MM.1S (cell line): ENCODE results near the gene GPAT3.

Experiments used
- DNase-seq: peaks from one replicate; pipeline ENCODE4 v3.0.0-alpha.2; 2015
- H2AFZ ChIP-seq: fragments of 300-600 bp; sonication (generic); 2 replicates; pipeline ENCODE4 v1.6.0; 2016; ENCODE audit warnings: antibody characterized with exemption, low read length
- H3F3A ChIP-seq: fragments of 300-600 bp; sonication (generic); 2 replicates; pipeline ENCODE4 v1.6.1; 2016; ENCODE audit warnings: mild to moderate bottlenecking, antibody characterized with exemption, low read length, moderate library complexity, mixed read lengths; ENCODE audit not compliant: insufficient read depth
- H3K27ac ChIP-seq: fragments of 300-600 bp; sonication (generic); 2 replicates; pipeline ENCODE4 v1.5.1; 2016; ENCODE audit warnings: mild to moderate bottlenecking, low read length
- H3K27me3 ChIP-seq: fragments of 300-600 bp; sonication (generic); replicated peaks from 2 replicates; pipeline ENCODE4 v1.6.0; 2016; ENCODE audit warnings: low read length; ENCODE audit not compliant: insufficient read depth
- H3K36me3 ChIP-seq: fragments of 300-600 bp; sonication (generic); replicated peaks from 2 replicates; pipeline ENCODE4 v1.6.1; 2016; ENCODE audit warnings: mild to moderate bottlenecking, low read length, mixed read lengths; ENCODE audit not compliant: insufficient read depth
- H3K4me1 ChIP-seq: fragments of 300-600 bp; sonication (generic); 2 replicates; pipeline ENCODE4 v1.6.1; 2016; ENCODE audit warnings: low read length, mixed read lengths
- H3K4me2 ChIP-seq: fragments of 300-600 bp; sonication (generic); 2 replicates; pipeline ENCODE4 v1.6.0; 2016; ENCODE audit warnings: low read depth, low read length
- H3K4me3 ChIP-seq: fragments of 300-600 bp; sonication (generic); 2 replicates; pipeline ENCODE4 v1.5.1; 2016; ENCODE audit warnings: low read length, mixed read lengths
- H3K79me2 ChIP-seq: fragments of 300-600 bp; sonication (generic); 2 replicates; pipeline ENCODE4 v1.6.1; 2016; ENCODE audit warnings: mixed run types, low read length, mixed read lengths
- H3K9ac ChIP-seq: fragments of 300-600 bp; sonication (generic); 2 replicates; pipeline ENCODE4 v1.6.1; 2016; ENCODE audit warnings: low read length, mixed read lengths
- H3K9me2 ChIP-seq: fragments of 300-600 bp; sonication (generic); replicated peaks from 2 replicates; pipeline ENCODE4 v1.6.1; 2016; ENCODE audit warnings: mild to moderate bottlenecking, low read length, mixed read lengths; ENCODE audit not compliant: insufficient read depth
- H3K9me3 ChIP-seq: fragments of 300-600 bp; sonication (generic); replicated peaks from 2 replicates; pipeline ENCODE4 v1.6.1; 2016; ENCODE audit warnings: mild to moderate bottlenecking, low read length, mixed read lengths; ENCODE audit not compliant: insufficient read depth
- H4K20me1 ChIP-seq: fragments of 300-600 bp; sonication (generic); 2 replicates; pipeline ENCODE4 v1.6.1; 2016; ENCODE audit warnings: mild to moderate bottlenecking, low read length, moderate library complexity, mixed read lengths; ENCODE audit not compliant: insufficient read depth
- EZH2 ChIP-seq: fragments of 300-600 bp; sonication (generic); optimal IDR thresholded peaks from 2 replicates; pipeline ENCODE3; 2017; ENCODE audit warnings: low read depth, mild to moderate bottlenecking, antibody characterized with exemption, low read length, mixed read lengths
- EZH2phosphoT487 ChIP-seq: fragments of 300-600 bp; sonication (generic); IDR thresholded peaks from 2 replicates; pipeline ENCODE4 v1.6.1; 2018; ENCODE audit warnings: antibody characterized with exemption, low read length
- TF ChIP-seq, protein P1 (sequence below): fragments of 300-600 bp; sonication (generic); IDR thresholded peaks from 2 replicates; pipeline ENCODE4 v1.5.1; 2016; ENCODE audit warnings: antibody characterized with exemption, low read length, mixed read lengths

The GPAT3 gene

GRCh38 chr4:83558680-83559079 is 22.8 kb downstream of the GPAT3 start:
- H3K79me2 ChIP-seq, result no peaks in the 10 kb centered on the region
- no peak overlapping the region for H3K4me3 ChIP-seq
- H3K9me2 ChIP-seq, result no peaks in the 10 kb centered on the region
- H3K4me2 ChIP-seq, result no peak overlapping the region
- no peak overlapping the region for H3K27ac ChIP-seq
- H3K36me3 ChIP-seq, result no peaks in the 10 kb centered on the region
- no peak for DNase-seq
- no peak for TF ChIP-seq EZH2phosphoT487
- TF ChIP-seq, protein P1, sequence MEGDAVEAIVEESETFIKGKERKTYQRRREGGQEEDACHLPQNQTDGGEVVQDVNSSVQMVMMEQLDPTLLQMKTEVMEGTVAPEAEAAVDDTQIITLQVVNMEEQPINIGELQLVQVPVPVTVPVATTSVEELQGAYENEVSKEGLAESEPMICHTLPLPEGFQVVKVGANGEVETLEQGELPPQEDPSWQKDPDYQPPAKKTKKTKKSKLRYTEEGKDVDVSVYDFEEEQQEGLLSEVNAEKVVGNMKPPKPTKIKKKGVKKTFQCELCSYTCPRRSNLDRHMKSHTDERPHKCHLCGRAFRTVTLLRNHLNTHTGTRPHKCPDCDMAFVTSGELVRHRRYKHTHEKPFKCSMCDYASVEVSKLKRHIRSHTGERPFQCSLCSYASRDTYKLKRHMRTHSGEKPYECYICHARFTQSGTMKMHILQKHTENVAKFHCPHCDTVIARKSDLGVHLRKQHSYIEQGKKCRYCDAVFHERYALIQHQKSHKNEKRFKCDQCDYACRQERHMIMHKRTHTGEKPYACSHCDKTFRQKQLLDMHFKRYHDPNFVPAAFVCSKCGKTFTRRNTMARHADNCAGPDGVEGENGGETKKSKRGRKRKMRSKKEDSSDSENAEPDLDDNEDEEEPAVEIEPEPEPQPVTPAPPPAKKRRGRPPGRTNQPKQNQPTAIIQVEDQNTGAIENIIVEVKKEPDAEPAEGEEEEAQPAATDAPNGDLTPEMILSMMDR, result no peak
- no peak for TF ChIP-seq EZH2
- no peaks in the 10 kb centered on the region for H3F3A ChIP-seq
- no peaks in the 10 kb centered on the region for H3K27me3 ChIP-seq
- no peaks in the 10 kb centered on the region for H4K20me1 ChIP-seq
- H3K9me3 ChIP-seq, result no peaks in the 10 kb centered on the region
- no peak overlapping the region for H3K9ac ChIP-seq
- H2AFZ ChIP-seq, result no peak overlapping the region
- H3K4me1 ChIP-seq, result no peaks in the 10 kb centered on the region

DNA sequence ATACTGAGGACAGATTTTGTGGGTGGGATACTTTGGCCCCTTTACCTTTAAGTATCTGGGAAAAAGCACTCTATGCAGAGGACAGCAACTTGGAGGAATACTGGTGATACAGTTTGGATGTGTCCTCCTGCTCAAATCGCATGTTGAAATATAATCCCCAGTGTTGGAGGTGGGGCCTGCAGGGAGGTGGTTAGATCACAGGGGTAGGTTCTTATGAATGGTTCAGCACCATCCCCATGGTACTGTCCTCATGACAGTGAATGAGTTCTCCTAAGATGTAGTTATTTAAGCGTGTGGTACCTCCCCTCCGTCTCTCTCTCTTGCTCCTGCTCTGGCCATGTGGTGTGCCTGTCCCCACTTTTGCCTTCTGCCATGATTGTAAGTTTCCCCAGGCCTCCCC is 24.6 kb downstream of the GPAT3 start:
- Histone ChIP-seq H3K4me3 (no peak overlapping the region), H3F3A (no peaks in the 10 kb centered on the region), H3K4me1 (no peaks in the 10 kb centered on the region), H2AFZ (no peak overlapping the region), H3K9ac (no peak overlapping the region), H3K27ac (no peak overlapping the region), H3K36me3 (no peaks in the 10 kb centered on the region), H3K9me2 (no peaks in the 10 kb centered on the region), H3K27me3 (no peaks in the 10 kb centered on the region), H3K79me2 (no peaks in the 10 kb centered on the region), H4K20me1 (no peaks in the 10 kb centered on the region), H3K9me3 (no peaks in the 10 kb centered on the region), H3K4me2 (no peak overlapping the region)
- no peak for DNase-seq
- TF ChIP-seq EZH2 (no peak), EZH2phosphoT487 (no peak)
- TF ChIP-seq, protein P1, result no peak

- no peak for DNase-seq
- Histone ChIP-seq H3K36me3 (no peaks in the 10 kb centered on the region), H2AFZ (no peak overlapping the region), H3K79me2 (no peaks in the 10 kb centered on the region), H3K9me2 (no peaks in the 10 kb centered on the region), H3K27me3 (no peaks in the 10 kb centered on the region), H3K27ac (no peak overlapping the region), H4K20me1 (no peaks in the 10 kb centered on the region), H3K9ac (no peak overlapping the region), H3K4me3 (no peak overlapping the region), H3K9me3 (no peaks in the 10 kb centered on the region), H3K4me1 (no peaks in the 10 kb centered on the region), H3F3A (no peaks in the 10 kb centered on the region), H3K4me2 (no peak overlapping the region)
- TF ChIP-seq EZH2phosphoT487, result no peak
- no peak for TF ChIP-seq EZH2
- TF ChIP-seq, protein P1, result no peak
These were observed 25.5 kb downstream of the GPAT3 start for GRCh38 chr4:83561381-83561780.
